Esophagus squamous epithelium (tissue), 4 donors: Measurements from ENCODE around the gene ADK.

Experiments
- POLR2A ChIP-seq, 4 donors: fragments of 450-650 bp; IDR thresholded peaks; one replicate each; pipeline ENCODE4 v1.6.1; 2017; ENCODE audit warnings: antibody characterized with exemption in 4 of 4, mild to moderate bottlenecking in 4 of 4, moderate library complexity in 3 of 4
- TF ChIP-seq, protein P1 (sequence below), 6 experiments: fragments of 450-650 bp in 4 of 6; fragments of 200-600 bp in 2 of 6; sonication (generic) in 2 of 6; IDR thresholded peaks; one replicate each; pipeline ENCODE4 v1.5.1; 2016 to 2019; ENCODE audit warnings: antibody characterized with exemption in 6 of 6, mild to moderate bottlenecking in 4 of 6, moderate library complexity in 4 of 6

- TF ChIP-seq, protein P1, sequence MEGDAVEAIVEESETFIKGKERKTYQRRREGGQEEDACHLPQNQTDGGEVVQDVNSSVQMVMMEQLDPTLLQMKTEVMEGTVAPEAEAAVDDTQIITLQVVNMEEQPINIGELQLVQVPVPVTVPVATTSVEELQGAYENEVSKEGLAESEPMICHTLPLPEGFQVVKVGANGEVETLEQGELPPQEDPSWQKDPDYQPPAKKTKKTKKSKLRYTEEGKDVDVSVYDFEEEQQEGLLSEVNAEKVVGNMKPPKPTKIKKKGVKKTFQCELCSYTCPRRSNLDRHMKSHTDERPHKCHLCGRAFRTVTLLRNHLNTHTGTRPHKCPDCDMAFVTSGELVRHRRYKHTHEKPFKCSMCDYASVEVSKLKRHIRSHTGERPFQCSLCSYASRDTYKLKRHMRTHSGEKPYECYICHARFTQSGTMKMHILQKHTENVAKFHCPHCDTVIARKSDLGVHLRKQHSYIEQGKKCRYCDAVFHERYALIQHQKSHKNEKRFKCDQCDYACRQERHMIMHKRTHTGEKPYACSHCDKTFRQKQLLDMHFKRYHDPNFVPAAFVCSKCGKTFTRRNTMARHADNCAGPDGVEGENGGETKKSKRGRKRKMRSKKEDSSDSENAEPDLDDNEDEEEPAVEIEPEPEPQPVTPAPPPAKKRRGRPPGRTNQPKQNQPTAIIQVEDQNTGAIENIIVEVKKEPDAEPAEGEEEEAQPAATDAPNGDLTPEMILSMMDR (IDR thresholded peaks at IDR 0.05), result no peak
- no peak for TF ChIP-seq POLR2A (IDR thresholded peaks at IDR 0.05)
These were observed 473.5 kb downstream of the ADK start for GRCh38 chr10:74624501-74624900.
